GM19240 (cell line): ENCODE data around the gene CFH.
"Not testable (repeated sequence)": the region's sequence is repeated elsewhere in the genome, so short reads cannot be mapped to it uniquely, and the experiment has no call there.

Experiments used
- DNase-seq: peaks from one replicate; pipeline ENCODE4 v3.0.0; 2011; ENCODE audit warnings: low spot score; ENCODE audit not compliant: insufficient read length

Gene CFH

GRCh38 chr1:196765019-196765740 is 113.3 kb downstream of the CFH start:
- not testable (repeated sequence) for DNase-seq

- not testable (repeated sequence) for DNase-seq
These were observed 118.0 kb downstream of the CFH start for GRCh38 chr1:196769823-196770222.

GRCh38 chr1:196773713-196774112 is 121.9 kb downstream of the CFH start:
- DNase-seq = no peak

- no peak for DNase-seq
These were observed 122.3 kb downstream of the CFH start for GRCh38 chr1:196774175-196774574.

- no peak for DNase-seq
These were observed 122.8 kb downstream of the CFH start, which contains the start of gene CFHR3 for GRCh38 chr1:196774603-196775002. TSS of gene CFHR3 (plus strand) at chr1:196774840. CDS start at chr1:196774887, 47 bp downstream.

GRCh38 chr1:196777603-196778002 is 125.8 kb downstream of the CFH start:
- DNase-seq = no peak

GRCh38 chr1:196779093-196779492 is 127.2 kb downstream of the CFH start:
- no peak for DNase-seq

- DNase-seq = not testable (repeated sequence)
These were observed 139.4 kb downstream of the CFH start for GRCh38 chr1:196791252-196791651.

GRCh38 chr1:196794103-196794502 is 142.3 kb downstream of the CFH start:
- not testable (repeated sequence) for DNase-seq
